ENCODE measurements around the gene ARFIP1. TPM values are rescaled to one million over a fixed set of nuclear protein-coding genes. Genes with fewer than 3 reads are reported as not detected.
"Not testable (repeated sequence)": the region's sequence is repeated elsewhere in the genome, so short reads cannot be mapped to it uniquely, and the experiment has no call there.

ARFIP1 gene
- total RNA-seq, 1 donor from 2014 or later, result 37.6 TPM

DNA sequence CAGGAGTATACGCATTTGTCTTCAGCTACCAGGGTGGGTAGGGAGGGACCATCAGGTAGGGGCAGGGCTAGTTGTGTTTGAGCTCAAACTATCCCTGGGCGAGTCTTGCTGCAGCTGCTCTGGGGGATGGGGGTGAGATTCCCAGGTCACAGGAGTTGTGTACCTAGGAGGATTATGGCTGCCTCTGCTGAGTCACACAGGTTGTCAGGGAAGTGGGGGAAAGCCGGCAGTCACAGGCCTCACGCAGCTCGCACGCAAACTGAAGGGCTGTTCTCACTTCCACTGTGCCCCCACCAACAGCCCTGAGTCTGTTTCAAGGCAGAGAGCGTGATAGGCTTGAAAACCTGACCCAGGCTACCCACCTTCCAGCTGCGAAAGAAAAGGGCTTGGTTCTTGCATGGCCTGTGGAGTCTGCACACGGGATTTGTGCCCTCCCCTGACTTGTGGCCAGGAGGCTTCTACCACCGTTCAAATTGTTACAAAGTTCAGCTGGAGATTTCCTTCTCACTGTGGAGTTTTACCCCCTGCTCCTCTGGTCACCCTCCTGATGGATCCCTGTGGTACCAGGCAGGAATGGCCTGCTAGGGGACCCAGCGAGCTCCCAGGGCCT is 63.8 kb downstream of the ARFIP1 start:
- no peak for DNase-seq (ENCODE audit: low read depth, low spot score)

DNA sequence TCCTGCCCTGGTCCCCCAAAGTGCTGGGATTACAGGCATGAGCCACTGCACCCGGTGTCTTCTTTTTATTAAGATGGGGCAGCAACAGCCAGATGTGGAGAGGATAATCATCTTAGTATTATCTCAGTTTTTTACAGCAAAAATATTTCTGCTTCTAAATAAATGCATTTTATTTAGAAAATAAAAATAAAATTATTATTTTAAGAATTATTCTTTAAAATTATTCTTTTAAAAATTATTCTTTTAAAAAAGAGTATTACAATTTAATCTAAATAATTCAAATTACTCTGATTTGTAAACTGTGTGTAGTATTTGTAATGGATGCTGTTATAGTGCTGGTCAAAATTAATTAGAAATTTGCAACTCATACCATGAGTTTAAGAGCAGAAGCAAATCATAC is 67.6 kb downstream of the ARFIP1 start:
- DNase-seq (ENCODE audit: low read depth, low spot score), result no peak

DNA sequence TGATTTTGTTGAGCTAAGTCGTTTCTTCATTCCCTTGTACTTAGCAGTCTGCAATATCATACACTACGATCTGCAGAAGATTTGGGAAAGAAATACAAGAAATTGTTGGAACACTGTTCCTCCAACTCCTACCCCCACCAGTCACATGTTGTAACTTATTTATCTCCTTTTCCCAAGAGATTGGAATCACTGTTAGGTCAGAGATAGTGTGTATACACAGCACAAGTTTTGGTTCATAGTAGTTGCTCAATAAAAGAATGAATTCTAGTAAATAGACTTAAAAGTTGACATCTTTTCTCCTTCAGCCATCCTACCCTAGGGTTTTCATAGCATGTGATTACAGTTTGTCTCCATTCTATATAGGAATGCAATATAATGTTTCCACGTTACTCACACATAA is 68.8 kb downstream of the ARFIP1 start:
- DNase-seq (ENCODE audit: low read depth, low spot score), result no peak

DNA sequence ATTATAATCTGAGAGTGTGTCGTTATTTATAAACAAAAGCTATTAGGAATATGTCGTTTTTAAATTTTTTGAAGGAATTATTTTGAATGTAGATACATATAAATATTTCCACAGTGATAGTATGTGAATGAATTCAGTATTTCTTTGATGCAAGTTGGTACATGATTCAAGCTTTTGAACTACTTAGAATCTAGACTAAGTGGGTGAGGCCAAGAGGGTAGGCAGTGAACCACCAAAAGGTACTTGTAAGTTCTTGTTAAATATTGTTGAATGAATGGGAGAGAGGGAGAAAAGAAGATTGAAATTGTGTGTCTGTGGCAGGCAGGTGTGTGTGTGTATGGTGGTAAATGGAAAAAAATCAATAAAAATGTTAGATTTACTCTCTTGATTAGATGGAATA is 69.6 kb downstream of the ARFIP1 start:
- DNase-seq (ENCODE audit: low read depth, low spot score), result no peak

DNA sequence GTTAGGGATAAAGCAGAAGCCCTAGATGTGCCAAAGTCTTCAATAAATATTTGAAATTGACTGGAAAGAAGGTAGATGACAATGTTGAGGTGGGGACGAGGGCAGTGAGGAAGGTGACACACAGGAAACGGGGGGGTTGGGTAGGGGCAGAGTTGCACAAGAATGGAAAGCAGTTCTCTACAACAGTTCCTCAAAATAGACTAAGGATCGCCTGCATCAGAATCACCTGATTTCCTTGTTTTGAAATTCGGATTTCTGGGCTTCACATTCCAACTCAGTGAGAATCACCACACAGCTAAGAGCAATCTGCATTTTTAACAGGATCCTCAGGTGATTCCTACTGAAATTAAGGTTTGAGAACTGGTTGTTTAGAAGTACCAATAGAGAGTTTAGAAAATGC is 70.6 kb downstream of the ARFIP1 start:
- DNase-seq (ENCODE audit: low read depth, low spot score), result no peak

DNA sequence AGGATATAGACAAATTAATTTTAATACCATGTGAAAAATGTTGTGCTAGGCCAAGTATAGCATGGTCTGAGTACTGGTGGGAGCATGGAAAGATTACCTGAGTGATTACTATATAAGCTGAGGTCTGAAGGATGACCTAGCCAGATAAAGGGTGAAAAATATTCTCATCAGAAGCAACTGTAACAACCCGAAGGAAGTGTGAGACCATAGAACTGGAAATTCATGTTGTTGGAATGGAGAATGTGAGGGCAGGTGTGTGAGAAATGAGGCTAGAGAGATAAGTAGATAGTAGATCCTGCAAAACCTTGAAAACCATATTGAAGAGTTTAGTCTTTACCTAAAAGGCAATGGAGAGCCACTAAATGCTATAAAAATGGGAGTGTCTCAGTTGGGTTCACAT is 71.5 kb downstream of the ARFIP1 start:
- DNase-seq (ENCODE audit: low read depth, low spot score), result no peak

DNA sequence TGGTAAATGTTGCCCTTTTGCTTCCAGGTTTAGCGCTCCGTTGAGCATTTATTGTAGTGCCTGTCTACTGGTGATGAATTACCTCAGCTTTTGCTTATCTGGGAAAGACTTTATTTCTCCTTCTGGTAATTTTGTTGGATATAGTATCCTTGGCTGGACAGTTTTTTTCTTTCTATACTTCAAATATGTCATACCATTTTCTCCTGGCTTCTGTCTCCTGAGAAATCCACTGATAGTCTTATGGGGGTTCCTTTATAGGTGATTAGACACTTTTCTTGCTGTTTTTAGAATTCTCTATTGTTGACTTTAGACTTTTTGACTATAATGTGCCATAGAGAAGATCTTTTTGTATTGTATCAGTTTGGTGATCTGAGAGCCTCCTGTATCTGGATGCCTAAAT is 73.5 kb downstream of the ARFIP1 start:
- DNase-seq (ENCODE audit: low read depth, low spot score), result no peak

DNA sequence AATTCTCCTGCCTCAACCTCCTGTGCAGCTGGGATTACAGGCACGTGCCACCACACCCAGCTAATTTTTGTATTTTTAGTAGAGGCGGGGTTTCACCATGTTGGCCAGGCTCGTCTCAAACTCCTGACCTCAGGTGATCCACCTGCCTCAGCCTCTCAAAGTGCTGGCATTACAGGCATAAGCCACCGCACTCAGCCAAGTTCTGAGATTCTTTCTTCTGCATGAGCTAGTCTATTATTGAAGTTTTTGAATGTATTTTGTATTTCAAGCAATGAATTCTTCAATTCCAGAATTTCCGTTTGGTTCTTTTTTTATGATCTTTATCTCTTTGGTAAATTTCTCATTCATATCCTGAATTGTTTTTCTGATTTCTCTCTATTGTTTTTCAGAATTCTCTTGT is 74.3 kb downstream of the ARFIP1 start:
- DNase-seq (ENCODE audit: low read depth, low spot score), result not testable (repeated sequence)

DNA sequence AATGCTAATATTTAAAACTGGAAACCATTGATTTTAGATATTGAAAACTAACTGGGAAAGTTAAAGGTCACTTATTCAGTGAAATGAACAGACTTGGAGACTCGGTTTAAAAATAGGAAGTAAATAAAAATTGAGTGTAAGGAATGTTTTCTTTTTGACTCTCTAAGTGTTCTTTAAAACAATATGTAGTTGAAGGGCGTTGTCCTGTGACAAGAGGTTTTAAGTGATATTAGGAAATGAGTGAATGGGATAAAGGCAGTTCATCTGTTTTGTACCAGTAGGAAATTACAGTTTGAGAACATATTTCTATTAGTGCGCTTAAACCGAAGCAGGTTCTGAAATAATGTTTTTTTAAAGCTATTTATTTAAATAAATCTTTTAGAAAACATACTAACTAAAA is 77.2 kb downstream of the ARFIP1 start:
- no peak for DNase-seq (ENCODE audit: low read depth, low spot score)

DNA sequence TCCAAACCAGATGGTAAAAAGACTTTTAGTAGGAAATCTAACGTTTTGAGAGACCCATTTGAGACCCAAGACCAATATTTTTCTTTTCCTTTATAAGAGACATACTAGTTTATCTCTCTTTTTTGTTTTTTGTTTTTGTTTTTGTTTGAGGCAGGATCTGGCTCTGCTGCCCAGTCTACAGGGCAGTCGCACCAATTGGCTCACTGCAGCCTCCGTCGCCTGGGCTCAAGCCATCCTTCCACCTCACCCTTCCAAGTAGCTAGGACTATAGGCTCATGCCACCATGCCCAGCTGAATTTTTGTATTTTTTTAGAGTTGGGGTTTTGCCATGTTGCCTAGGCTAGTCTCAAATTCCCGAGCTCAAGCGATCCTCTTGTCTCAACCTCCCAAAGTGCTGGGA is 79.2 kb downstream of the ARFIP1 start:
- DNase-seq (ENCODE audit: low read depth, low spot score), result no peak

DNA sequence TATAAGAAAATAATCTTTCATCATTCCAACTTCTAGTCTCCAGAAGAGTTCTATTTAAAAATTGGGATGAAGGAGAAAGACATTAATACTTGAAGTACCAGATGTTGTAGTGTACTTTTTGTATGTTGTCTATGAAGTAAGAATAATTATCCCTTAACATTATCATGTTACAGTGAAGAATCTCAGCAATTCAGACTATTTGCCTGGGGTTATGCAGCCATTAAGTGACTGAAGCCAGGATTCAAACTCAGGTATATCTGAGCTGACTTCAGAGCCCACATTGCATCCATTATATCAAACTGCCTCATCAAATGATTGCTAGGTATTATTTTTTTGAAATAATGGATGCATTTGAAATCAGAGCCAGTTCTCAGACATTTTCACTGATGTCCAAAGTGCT is 80.3 kb downstream of the ARFIP1 start:
- DNase-seq (ENCODE audit: low read depth, low spot score), result no peak

DNA sequence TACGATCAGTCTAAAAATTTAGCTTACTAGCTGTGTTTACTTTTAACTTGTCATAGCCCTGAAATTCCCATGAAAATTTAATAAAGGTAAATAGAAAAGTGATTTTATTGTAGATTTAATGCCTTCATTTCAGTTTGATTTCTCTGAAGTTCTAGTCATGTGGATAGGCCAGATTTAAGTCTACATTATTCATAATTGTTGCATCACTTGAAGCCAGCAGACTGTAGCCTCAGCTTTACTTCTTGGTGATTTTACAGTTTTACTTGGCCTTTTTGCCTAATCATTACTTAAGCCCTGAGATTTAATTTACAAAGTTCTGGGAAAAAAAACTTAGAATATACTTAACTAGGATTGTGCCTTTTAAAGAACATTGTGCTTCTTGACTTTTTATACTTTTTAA is 82.9 kb downstream of the ARFIP1 start:
- DNase-seq (ENCODE audit: low read depth, low spot score), result no peak

DNA sequence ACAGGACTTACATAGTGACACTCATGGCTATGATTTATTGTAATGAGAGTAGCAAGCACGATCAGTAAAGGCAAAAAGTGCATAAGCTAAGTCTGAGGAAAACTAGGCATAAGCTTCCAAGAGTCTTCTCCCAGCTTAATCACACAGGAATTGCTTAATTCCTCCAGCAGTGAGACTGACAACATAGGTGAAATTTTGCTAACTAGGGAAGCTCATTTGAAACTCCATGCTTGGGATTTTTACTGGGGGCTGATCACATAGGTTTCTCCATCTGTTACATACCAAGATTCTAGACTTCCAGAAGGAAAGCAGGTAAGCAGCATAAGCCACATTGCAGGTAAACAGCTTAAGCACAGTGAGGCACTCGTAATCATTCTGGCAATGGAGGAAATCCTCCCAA is 84.6 kb downstream of the ARFIP1 start:
- no peak for DNase-seq (ENCODE audit: low read depth, low spot score)

DNA sequence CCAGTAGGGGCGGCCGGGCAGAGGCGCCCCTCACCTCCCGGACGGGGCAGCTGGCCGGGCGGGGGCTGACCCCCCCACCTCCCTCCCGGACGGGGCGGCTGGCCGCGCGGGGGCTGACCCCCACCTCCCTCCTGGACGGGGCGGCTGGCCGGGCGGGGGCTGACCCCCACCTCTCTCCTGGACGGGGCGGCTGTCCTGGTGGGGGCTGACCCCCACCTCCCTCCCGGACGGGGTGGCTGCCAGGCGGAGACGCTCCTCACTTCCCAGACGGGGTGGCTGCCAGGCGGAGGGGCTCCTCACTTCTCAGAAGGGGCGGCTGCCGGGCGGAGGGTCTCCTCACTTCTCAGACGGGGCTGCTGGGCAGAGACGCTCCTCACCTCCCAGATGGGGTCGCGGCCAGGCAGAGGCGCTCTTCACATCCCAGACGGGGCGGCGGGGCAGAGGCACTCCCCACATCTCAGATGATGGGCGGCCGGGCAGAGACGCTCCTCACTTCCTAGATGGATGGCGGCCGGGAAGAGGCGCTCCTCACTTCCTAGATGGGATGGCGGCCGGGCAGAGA is 86.8 kb downstream of the ARFIP1 start:
- not testable (repeated sequence) for DNase-seq (ENCODE audit: low read depth, low spot score)

DNA sequence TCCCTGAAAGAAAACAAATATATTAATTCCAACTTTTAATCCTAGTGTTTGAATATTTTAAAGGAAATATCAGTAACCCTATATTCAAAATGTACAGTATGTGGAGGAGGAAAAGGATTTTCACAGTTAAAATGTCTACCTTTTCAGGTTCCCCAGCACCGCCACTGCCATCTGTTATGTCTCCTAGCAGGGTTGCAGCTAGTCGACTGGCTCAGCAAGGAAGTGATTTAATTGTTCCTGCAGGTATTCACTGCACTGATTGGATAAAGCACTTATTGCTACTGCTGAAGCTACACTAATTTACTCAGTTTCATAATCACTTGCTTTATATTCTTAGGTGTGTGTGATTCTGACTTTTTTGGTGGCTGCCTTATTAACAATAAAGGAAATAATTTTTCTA is 90.9 kb downstream of the ARFIP1 start:
- no peak for DNase-seq (ENCODE audit: low read depth, low spot score)

DNA sequence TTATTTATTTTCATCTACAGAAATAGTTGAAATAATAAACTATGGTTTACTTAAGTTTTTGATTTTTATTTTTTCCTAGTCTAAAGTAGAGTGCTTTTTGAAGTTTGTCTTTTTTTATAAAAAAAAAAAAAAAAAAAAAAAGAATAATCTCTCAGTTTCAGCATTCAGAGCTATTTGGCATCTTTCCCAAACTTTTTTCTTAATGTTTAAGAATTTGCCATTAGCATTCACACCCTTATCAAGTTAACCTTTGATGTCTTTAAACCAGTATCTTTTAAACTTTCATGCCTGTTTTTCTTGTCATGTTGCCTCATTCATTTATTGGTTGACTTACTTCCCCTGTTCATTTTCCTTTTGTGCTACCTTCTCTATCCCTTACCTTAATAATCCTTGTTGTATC is 95.5 kb downstream of the ARFIP1 start:
- DNase-seq (ENCODE audit: low read depth, low spot score), result no peak

DNA sequence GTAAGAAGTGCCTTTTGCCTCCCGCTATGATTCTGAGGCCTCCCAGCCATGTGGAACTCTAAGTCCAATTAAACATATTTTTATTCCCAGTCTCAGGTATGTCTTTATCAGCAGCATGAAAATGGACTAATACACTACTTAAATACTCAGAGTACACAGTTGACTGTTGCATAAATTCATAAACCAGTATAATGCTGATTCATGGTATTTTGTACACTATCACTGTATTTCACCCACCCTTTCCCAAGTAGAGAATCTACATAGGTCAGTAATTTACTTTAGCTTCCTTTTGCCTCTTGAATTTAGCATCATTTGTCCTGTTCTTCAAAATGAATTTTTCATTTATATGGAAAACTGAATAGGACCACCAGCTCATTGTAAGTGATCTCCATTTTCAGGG is 98.1 kb downstream of the ARFIP1 start:
- no peak for DNase-seq (ENCODE audit: low read depth, low spot score)

DNA sequence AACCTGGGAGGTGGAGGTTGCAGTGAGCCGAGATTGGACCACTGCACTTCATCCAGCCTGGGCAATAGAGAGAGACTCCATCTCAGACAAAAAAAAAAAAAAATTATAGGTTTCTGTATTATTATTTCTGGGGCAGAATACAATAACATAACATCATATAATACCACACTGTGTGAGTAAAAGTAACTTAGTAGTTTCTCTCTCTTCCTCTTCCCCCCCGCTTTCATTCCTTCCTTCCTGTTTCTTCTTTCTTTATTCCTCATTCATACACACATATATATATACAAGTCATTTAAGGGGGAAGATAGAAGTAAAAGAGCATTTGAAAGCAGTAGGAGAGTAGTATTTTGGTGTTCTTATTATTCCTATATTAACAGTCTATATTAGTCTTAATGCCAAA is 100.5 kb downstream of the ARFIP1 start:
- no peak for DNase-seq (ENCODE audit: low read depth, low spot score)

DNA sequence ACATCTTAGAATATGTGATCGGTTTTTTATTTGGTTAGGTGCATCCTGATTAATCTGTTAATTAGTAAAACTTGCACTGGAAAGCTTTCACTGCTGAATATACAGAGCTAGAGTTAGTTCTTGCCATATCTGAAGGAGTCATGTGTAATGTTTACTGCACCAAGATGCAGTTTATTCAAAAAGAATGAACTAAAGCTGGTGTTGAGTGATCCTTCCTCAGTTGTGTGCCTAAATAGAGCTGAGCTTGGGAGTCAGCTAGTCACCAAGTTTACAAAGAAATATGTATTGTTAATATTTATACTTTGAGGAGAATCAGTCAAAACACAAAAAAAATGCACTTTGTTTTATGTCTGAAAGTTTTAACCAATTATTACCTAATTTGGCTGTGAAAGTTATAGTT is 102.2 kb downstream of the ARFIP1 start:
- DNase-seq (ENCODE audit: low read depth, low spot score), result no peak

DNA sequence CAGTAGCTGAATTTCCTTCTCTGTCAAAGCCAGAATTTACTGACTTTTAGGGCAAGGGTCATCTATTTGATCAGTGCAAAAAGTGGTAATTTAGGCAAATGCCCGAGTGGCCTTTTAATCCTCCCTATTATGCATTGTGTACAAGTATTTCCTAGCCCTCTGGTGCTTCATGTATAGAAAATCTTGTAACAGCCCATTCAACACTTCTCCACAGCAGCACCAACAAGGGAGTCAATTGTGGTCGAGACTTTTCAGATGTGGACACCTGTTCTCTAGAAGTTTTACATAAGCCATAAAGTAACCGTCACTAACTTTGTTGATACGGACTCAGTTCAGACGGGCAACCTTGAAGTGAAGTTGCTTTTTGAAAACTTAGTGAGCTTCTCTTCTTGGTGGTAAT is 105.4 kb downstream of the ARFIP1 start:
- no peak for DNase-seq (ENCODE audit: low read depth, low spot score)

DNA sequence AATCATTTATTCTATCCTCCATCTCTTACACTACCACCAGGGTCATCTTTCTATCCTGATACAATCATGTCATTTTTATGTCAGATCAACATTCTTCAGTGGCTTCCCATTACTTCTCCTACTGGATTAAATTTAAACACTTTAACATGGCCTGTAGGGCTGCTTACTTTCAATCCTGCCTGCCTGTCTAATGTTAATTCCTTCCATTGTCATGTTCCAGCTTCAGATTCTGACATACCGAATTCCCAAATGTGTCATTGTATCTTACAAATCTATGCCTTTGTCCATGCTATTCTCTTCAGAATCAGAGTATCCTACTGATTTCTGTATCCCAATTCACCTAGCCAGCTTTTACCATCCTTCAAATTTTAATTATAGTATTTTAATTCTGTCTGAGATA is 106.4 kb downstream of the ARFIP1 start:
- no peak for DNase-seq (ENCODE audit: low read depth, low spot score)

DNA sequence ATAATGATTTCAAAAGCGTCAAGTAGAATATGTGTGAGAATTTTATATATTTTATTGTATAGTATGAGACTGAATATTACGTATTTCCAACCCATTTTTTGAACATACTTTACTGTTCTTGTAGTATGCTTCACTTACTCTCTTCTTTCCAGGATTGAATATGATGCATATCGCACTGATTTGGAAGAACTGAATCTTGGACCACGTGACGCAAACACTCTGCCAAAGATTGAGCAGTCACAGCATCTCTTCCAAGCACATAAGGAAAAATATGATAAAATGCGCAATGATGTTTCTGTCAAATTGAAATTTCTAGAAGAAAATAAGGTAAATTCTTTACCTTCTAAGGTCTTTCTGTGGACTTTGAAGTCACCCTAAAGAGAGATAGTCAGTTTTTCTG is 108.2 kb downstream of the ARFIP1 start:
- DNase-seq (ENCODE audit: low read depth, low spot score), result no peak

DNA sequence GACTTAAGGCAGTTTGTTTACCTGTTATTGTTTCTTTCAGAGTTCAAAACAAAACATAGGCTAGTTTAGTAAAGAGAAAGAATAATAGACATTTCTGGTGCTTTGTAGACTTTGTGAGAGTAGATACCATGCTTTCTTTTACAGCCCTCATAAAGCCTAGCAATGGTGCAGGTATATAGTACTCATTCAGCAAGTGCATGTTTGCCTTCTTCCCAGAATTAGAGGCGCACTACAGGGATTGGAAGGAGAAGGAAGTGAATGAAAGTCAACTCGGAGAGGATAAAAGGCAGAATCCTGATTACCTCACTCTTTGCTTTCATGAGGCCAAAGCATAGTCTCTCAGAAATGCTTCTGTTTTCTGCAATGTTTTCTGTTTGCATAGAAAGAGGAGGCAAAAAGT is 113.2 kb downstream of the ARFIP1 start:
- no peak for DNase-seq (ENCODE audit: low read depth, low spot score)

DNA sequence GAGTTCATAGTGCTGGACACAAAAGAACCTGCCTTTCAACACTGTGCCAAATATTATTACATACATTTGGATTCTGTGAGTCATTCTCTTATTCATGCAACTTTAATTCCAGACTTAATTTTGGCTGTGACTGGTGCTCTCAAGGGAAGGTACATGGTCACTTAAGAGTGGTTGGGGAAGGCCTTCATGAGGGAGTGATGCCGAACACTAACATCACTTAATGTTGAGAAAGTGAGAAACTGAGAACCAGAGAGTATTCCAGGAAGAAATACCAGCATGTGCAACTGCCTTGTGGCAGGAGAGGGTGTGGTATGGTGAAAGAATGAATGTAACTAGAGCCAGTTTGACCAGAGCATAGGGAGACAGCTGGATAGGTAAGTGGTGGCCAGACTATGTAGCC is 114.9 kb downstream of the ARFIP1 start:
- no peak for DNase-seq (ENCODE audit: low read depth, low spot score)
